PC-3 (cell line): ENCODE results near the gene SLC9A9. TPM values are rescaled to one million over a fixed set of nuclear protein-coding genes. Genes with fewer than 3 reads are reported as not detected.

Experiments used
- ATAC-seq: fragments of 200-7000 bp; cut with Tn5 transposase; 2 replicates; pipeline ENCODE4 v1.9.1; 2020; ENCODE audit warnings: mild to moderate bottlenecking, moderate library complexity
- BruUV-seq: library from RNA; stranded (reverse); fragments of 400-500 nt; replicated peaks from 2 replicates; lab custom pipeline; 2021; lab: Mats Ljungman, UMichigan
- CTCF ChIA-PET: fragments of 300-600 bp; sonication (Branson Sonifier 250); formaldehyde crosslinking; loops from one replicate; lab custom pipeline; 2022; ENCODE audit warnings: antibody characterized with exemption; lab: Charles Lee
- POLR2A ChIA-PET: fragments of 300-600 bp; sonication (Branson Sonifier 250); formaldehyde crosslinking; loops from one replicate; lab custom pipeline; 2022; ENCODE audit warnings: antibody characterized with exemption; ENCODE audit not compliant: unreplicated experiment; lab: Charles Lee
- DNase-seq: peaks from one replicate; pipeline ENCODE4 v3.0.0-alpha.2; 2015
- H2AFZ ChIP-seq: fragments of 300-600 bp; sonication (generic); 2 replicates; pipeline ENCODE4 v1.6.0; 2016; ENCODE audit warnings: antibody characterized with exemption, low read length
- H3F3A ChIP-seq: fragments of 300-600 bp; sonication (generic); one replicate; pipeline ENCODE4 v1.6.0; 2017; ENCODE audit warnings: antibody characterized with exemption, low read length, control low read depth, mild to moderate bottlenecking; ENCODE audit not compliant: unreplicated experiment
- H3K27ac ChIP-seq: fragments of 300-600 bp; sonication (generic); 2 replicates; pipeline ENCODE4 v1.5.1; 2016; ENCODE audit warnings: mild to moderate bottlenecking, low read length
- H3K27me3 ChIP-seq: fragments of 300-600 bp; sonication (generic); 2 replicates; pipeline ENCODE4 v1.6.1; 2016; ENCODE audit warnings: low read length, mixed read lengths
- H3K36me3 ChIP-seq: fragments of 300-600 bp; sonication (generic); 2 replicates; pipeline ENCODE4 v1.6.1; 2016; ENCODE audit warnings: low read depth, mixed run types, low read length, mixed read lengths
- H3K4me1 ChIP-seq: fragments of 300-600 bp; sonication (generic); 2 replicates; pipeline ENCODE4 v1.5.1; 2016; ENCODE audit warnings: low read length; ENCODE audit not compliant: insufficient read depth
- H3K4me2 ChIP-seq: fragments of 300-600 bp; sonication (generic); 2 replicates; pipeline ENCODE4 v1.6.0; 2016; ENCODE audit warnings: low read length
- H3K4me3 ChIP-seq: fragments of 300-600 bp; sonication (generic); 2 replicates; pipeline ENCODE4 v1.5.1; 2016; ENCODE audit warnings: mild to moderate bottlenecking, low read length, mixed read lengths
- H3K79me2 ChIP-seq: fragments of 300-600 bp; sonication (generic); 2 replicates; pipeline ENCODE4 v1.6.1; 2017; ENCODE audit warnings: low read length, mixed read lengths
- H3K9ac ChIP-seq: fragments of 300-600 bp; sonication (generic); 2 replicates; pipeline ENCODE4 v1.6.0; 2016; ENCODE audit warnings: mild to moderate bottlenecking, low read length
- H3K9me2 ChIP-seq: fragments of 300-600 bp; sonication (generic); replicated peaks from 2 replicates; pipeline ENCODE4 v1.6.1; 2016; ENCODE audit warnings: mixed run types, low read length, mixed read lengths
- H3K9me3 ChIP-seq: fragments of 300-600 bp; sonication (generic); 2 replicates; pipeline ENCODE4 v1.6.1; 2016; ENCODE audit warnings: low read length, mixed read lengths
- H4K20me1 ChIP-seq: fragments of 300-600 bp; sonication (generic); 2 replicates; pipeline ENCODE4 v1.6.1; 2016; ENCODE audit warnings: low read length, mixed read lengths
- EZH2 ChIP-seq: fragments of 300-600 bp; sonication (generic); IDR thresholded peaks from one replicate; pipeline ENCODE4 v1.6.1; 2017; ENCODE audit warnings: antibody characterized with exemption, mild to moderate bottlenecking, low read length; ENCODE audit not compliant: unreplicated experiment
- EZH2phosphoT487 ChIP-seq: fragments of 300-600 bp; sonication (generic); IDR thresholded peaks from 2 replicates; pipeline ENCODE4 v1.6.1; 2018; ENCODE audit warnings: mild to moderate bottlenecking, antibody characterized with exemption, low read length, borderline replicate concordance
- intact Hi-C: fragments of 100-400 bp; cut with micrococcal nuclease; formaldehyde crosslinking; loops from 2 replicates; pipeline ENCODE4 v1.9.0; 2023
- total RNA-seq: library from RNA; depleted of rRNA; stranded (reverse); fragments of >200 nt; gene quantifications from 2 replicates; pipeline ENCODE4 v1.2.3, GENCODE V29; 2014
- TF ChIP-seq, protein P1 (sequence below): fragments of 300-600 bp; sonication (generic); conservative IDR thresholded peaks from 2 replicates; pipeline ENCODE4 v1.5.1; 2017; ENCODE audit warnings: antibody characterized with exemption, low read depth, mild to moderate bottlenecking, low read length

Gene SLC9A9
- total RNA-seq, 1 experiment from 2014 or later, result 0.07 TPM

DNA sequence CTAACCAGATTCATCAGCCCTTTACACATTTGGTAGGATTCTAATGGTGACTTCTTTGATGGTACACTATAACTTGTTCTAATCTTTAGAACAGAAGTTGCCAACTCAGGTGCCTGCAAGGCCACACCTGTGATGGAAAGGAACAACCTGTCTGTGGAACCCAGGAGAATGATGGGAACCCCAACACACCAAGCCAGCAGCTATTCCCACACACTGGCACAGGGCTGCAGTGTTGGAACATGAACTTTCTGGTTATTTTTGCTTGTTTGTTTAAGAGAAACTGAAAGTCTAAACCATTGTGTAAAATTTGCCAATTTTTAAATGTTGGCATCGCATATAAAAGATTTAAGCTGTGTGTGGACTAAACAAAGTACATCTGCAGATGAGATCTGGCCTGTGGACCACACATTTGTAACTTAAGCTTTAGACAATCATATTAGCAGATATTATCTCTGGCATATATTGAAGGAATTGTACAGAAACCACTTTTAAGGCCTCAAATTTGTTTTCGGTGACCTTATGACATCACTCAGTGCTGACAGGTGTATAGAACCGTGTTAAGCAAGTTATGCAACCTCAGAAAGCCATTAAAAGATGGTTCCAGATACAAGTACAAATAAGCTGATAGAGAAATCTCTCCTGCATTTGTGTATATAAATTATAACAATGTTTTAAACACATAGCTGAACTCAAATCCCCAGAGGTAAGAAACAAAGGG, 242.9 kb downstream of the SLC9A9 start:
- CTCF ChIA-PET, result no interaction called here
- no TSS peak for BruUV-seq
- POLR2A ChIA-PET, result no interaction called here

DNA sequence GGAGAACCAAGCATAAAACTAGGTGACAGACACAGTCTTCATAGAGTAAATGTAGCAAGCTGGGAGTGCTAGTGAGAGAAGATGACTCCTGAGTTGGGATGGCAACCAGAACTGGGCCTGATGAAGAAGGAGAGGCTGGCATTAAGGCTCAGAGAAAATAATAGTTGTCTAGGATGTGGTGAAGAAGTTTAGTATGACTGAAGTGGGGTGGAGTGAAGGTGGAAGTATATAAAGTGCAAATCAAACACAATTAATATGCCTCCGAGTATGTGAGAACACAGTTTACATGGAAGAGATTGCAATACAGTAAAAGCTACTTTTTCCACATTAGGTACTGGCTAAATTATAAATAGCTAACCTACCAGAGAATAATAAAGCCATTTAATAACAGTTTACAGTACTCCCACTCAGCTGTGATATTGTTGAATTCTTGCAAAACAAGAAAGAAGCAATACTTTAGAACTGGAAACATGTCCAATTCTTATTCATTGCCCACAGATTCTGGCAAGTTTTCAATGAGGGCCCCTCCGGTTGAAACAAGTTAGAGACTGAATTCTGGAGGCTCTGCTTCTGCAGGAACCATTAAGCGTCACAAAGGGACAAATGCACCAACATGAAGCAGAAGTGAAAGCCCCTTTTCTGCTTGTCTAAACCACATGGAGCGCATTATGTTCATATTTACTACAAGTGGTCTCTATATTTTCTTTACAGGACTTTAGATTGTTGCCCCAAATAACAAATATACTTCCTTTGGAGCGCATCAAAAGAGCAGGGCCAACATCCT, 243.7 kb downstream of the SLC9A9 start:
- DNase-seq, result no peak
- Histone ChIP-seq H3K36me3 (no peaks in the 10 kb centered on the region), H2AFZ (no peak overlapping the region), H3K9ac (no peak overlapping the region), H4K20me1 (no peaks in the 10 kb centered on the region), H3K27ac (no peak overlapping the region), H3K79me2 (no peaks in the 10 kb centered on the region), H3K27me3 (no peaks in the 10 kb centered on the region), H3K9me2 (no peaks in the 10 kb centered on the region), H3K4me1 (no peaks in the 10 kb centered on the region), H3K9me3 (no peaks in the 10 kb centered on the region), H3F3A (no peaks in the 10 kb centered on the region), H3K4me3 (no peak overlapping the region), H3K4me2 (no peak overlapping the region)
- TF ChIP-seq EZH2phosphoT487 (no peak), EZH2 (no peak)
- TF ChIP-seq, protein P1, sequence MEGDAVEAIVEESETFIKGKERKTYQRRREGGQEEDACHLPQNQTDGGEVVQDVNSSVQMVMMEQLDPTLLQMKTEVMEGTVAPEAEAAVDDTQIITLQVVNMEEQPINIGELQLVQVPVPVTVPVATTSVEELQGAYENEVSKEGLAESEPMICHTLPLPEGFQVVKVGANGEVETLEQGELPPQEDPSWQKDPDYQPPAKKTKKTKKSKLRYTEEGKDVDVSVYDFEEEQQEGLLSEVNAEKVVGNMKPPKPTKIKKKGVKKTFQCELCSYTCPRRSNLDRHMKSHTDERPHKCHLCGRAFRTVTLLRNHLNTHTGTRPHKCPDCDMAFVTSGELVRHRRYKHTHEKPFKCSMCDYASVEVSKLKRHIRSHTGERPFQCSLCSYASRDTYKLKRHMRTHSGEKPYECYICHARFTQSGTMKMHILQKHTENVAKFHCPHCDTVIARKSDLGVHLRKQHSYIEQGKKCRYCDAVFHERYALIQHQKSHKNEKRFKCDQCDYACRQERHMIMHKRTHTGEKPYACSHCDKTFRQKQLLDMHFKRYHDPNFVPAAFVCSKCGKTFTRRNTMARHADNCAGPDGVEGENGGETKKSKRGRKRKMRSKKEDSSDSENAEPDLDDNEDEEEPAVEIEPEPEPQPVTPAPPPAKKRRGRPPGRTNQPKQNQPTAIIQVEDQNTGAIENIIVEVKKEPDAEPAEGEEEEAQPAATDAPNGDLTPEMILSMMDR, result no peak
- ChIA-PET POLR2A (no interaction called here), CTCF (no interaction called here)
- BruUV-seq, result no TSS peak
- intact Hi-C loops, result no loop called here
- no peak for ATAC-seq

More for the DNA sequence above, 242.9 kb downstream of the SLC9A9 start:
- H3K9me2 ChIP-seq, result no peaks in the 10 kb centered on the region
- H3K9me3 ChIP-seq, result no peaks in the 10 kb centered on the region
- no peak overlapping the region for H3K9ac ChIP-seq
- H3F3A ChIP-seq, result no peaks in the 10 kb centered on the region
- H3K4me3 ChIP-seq, result no peak overlapping the region
- no peak overlapping the region for H2AFZ ChIP-seq
- intact Hi-C loops, result no loop called here
- no peak overlapping the region for H3K4me2 ChIP-seq
- no peaks in the 10 kb centered on the region for H4K20me1 ChIP-seq
- no peaks in the 10 kb centered on the region for H3K27me3 ChIP-seq
- H3K79me2 ChIP-seq, result no peaks in the 10 kb centered on the region
- no peaks in the 10 kb centered on the region for H3K4me1 ChIP-seq
- DNase-seq (no peak), ATAC-seq (no peak)
- TF ChIP-seq EZH2phosphoT487 (no peak), EZH2 (no peak)
- TF ChIP-seq, protein P1, result no peak
- H3K27ac ChIP-seq, result no peak overlapping the region
- no peaks in the 10 kb centered on the region for H3K36me3 ChIP-seq

- ChIA-PET POLR2A (no interaction called here), CTCF (no interaction called here)
- no peak for ATAC-seq
- no peak for TF ChIP-seq EZH2
- no peak for TF ChIP-seq EZH2phosphoT487
- TF ChIP-seq, protein P1, result no peak
- Histone ChIP-seq H3K36me3 (no peaks in the 10 kb centered on the region), H3K9me2 (no peaks in the 10 kb centered on the region), H2AFZ (no peak overlapping the region), H3K79me2 (no peaks in the 10 kb centered on the region), H3K4me1 (no peaks in the 10 kb centered on the region), H3K27me3 (no peaks in the 10 kb centered on the region), H3K9me3 (no peaks in the 10 kb centered on the region), H3F3A (no peaks in the 10 kb centered on the region), H3K27ac (no peak overlapping the region), H3K4me2 (no peak overlapping the region), H3K4me3 (no peak overlapping the region), H4K20me1 (no peaks in the 10 kb centered on the region), H3K9ac (no peak overlapping the region)
- no TSS peak for BruUV-seq
- intact Hi-C loops, result no loop called here
- no peak for DNase-seq
Measured at GRCh38 chr3:143603774-143604173, 244.5 kb downstream of the SLC9A9 start.
